HTR-8/SVneo (cell line): ENCODE measurements around the gene VENTX.
"Not testable (repeated sequence)": the region's sequence is repeated elsewhere in the genome, so short reads cannot be mapped to it uniquely, and the experiment has no call there.

Experiments used
- DNase-seq: peaks from one replicate; pipeline ENCODE4 v3.0.0; 2011; ENCODE audit warnings: low spot score, mixed read lengths; ENCODE audit not compliant: insufficient read length
- FAIRE-seq: peaks from 2 replicates; lab custom pipeline; 2011; peaks lifted over from hg19 to GRCh38; lab: Jason Lieb, UNC

Gene VENTX

GRCh38 chr10:133231244-133231945 is 6.3 kb upstream of the VENTX start:
- FAIRE-seq (no peak), DNase-seq (no peak)

- FAIRE-seq: no peak
Measured at GRCh38 chr10:133231946-133232574, 5.6 kb upstream of the VENTX start.

GRCh38 chr10:133234796-133235195 is 2.9 kb upstream of the VENTX start:
- not testable (repeated sequence) for FAIRE-seq, DNase-seq

More at GRCh38 chr10:133231946-133232574, 5.6 kb upstream of the VENTX start:
- no peak for DNase-seq

- FAIRE-seq: no peak
- no peak for DNase-seq
Measured at GRCh38 chr10:133235265-133235855, 2.3 kb upstream of the VENTX start.

- DNase-seq (no peak), FAIRE-seq (no peak)
Measured at GRCh38 chr10:133235932-133236331, 1.7 kb upstream of the VENTX start.

- no peak for DNase-seq
- FAIRE-seq: no peak
Measured at GRCh38 chr10:133236401-133237240, 1.0 kb upstream of the VENTX start.

- FAIRE-seq: no peak
- DNase-seq: no peak
Measured at GRCh38 chr10:133237241-133237587, 441 bp upstream of the VENTX start.

- no peak for DNase-seq
- FAIRE-seq: no peak
Measured at GRCh38 chr10:133238466-133238804, 780 bp downstream of the VENTX start.

GRCh38 chr10:133239990-133240389 is 2.3 kb downstream of the VENTX start:
- no peak for FAIRE-seq
- DNase-seq: no peak

- DNase-seq (no peak), FAIRE-seq (no peak)
Measured at GRCh38 chr10:133241501-133242205, 4.0 kb downstream of the VENTX start.

GRCh38 chr10:133242611-133243356 is 5.1 kb downstream of the VENTX start:
- DNase-seq (no peak), FAIRE-seq (peak; percentile 78)

- no peak for FAIRE-seq
- DNase-seq: no peak
Measured at GRCh38 chr10:133243593-133243992, 5.9 kb downstream of the VENTX start.

GRCh38 chr10:133245439-133246235 is 8.0 kb downstream of the VENTX start:
- FAIRE-seq: no peak
- no peak for DNase-seq

- DNase-seq (no peak), FAIRE-seq (no peak)
Measured at GRCh38 chr10:133246236-133246626, 8.6 kb downstream of the VENTX start.

GRCh38 chr10:133247681-133248333 is 10.2 kb downstream of the VENTX start:
- no peak for FAIRE-seq

GRCh38 chr10:133248334-133248715 is 10.7 kb downstream of the VENTX start:
- FAIRE-seq: no peak
- no peak for DNase-seq

More at GRCh38 chr10:133247681-133248333, 10.2 kb downstream of the VENTX start:
- DNase-seq: no peak

GRCh38 chr10:133249094-133249780 is 11.6 kb downstream of the VENTX start:
- FAIRE-seq: no peak
- no peak for DNase-seq
